WERI-Rb-1 (cell line): Measurements from ENCODE around the gene PLXNA2.

Experiments used
- DNase-seq: peaks from one replicate; pipeline ENCODE4 v3.0.0-alpha.2; 2020
- H3K27ac ChIP-seq: fragments of 250-450 bp; sonication (Bioruptor Pico); 2 replicates; pipeline ENCODE4 v1.5.1; 2020; ENCODE audit warnings: mild to moderate bottlenecking, moderate library complexity
- H3K27me3 ChIP-seq: fragments of 250-450 bp; sonication (Bioruptor Pico); 2 replicates; pipeline ENCODE4 v1.5.1; 2021; ENCODE audit warnings: mild to moderate bottlenecking, low read depth, moderate library complexity; ENCODE audit not compliant: insufficient read depth, severe bottlenecking
- H3K36me3 ChIP-seq: fragments of 250-450 bp; sonication (Bioruptor Pico); 2 replicates; pipeline ENCODE4 v1.5.1; 2020; ENCODE audit warnings: mild to moderate bottlenecking, moderate library complexity
- H3K4me3 ChIP-seq: 2 replicates; pipeline ENCODE4 v1.5.1; 2011; ENCODE audit warnings: low read depth, mild to moderate bottlenecking, control low read depth, low read length
- H3K9me3 ChIP-seq: fragments of 250-450 bp; sonication (Bioruptor Pico); 2 replicates; pipeline ENCODE4 v1.5.1; 2021; ENCODE audit warnings: mild to moderate bottlenecking, moderate library complexity; ENCODE audit not compliant: severe bottlenecking
- CTCF ChIP-seq: IDR thresholded peaks from 2 replicates; pipeline ENCODE4 v1.5.1; 2011; ENCODE audit warnings: low read depth, mild to moderate bottlenecking, control low read depth, inconsistent platforms, low read length

PLXNA2 gene

GRCh38 chr1:208233978-208234377 lies 10.2 kb downstream of the PLXNA2 start:
- Histone ChIP-seq H3K4me3 (no peak overlapping the region), H3K9me3 (no peaks in the 10 kb centered on the region), H3K27me3 (no peaks in the 10 kb centered on the region), H3K27ac (no peak overlapping the region), H3K36me3 (no peaks in the 10 kb centered on the region; the same call in 1 of the 2 replicates)
- TF ChIP-seq CTCF, result no peak
- DNase-seq, result no peak

GRCh38 chr1:208233546-208233945 lies 10.6 kb downstream of the PLXNA2 start:
- H3K27ac ChIP-seq, result no peak overlapping the region
- H3K4me3 ChIP-seq, result no peak overlapping the region
- no peak for TF ChIP-seq CTCF
- H3K9me3 ChIP-seq, result no peaks in the 10 kb centered on the region
- H3K27me3 ChIP-seq, result no peaks in the 10 kb centered on the region
- DNase-seq, result no peak
- no peaks in the 10 kb centered on the region; the same call in 1 of the 2 replicates for H3K36me3 ChIP-seq

GRCh38 chr1:208232662-208233038 lies 11.5 kb downstream of the PLXNA2 start:
- no peak for TF ChIP-seq CTCF
- Histone ChIP-seq H3K36me3 (no peaks in the 10 kb centered on the region), H3K9me3 (no peaks in the 10 kb centered on the region), H3K27me3 (no peaks in the 10 kb centered on the region), H3K4me3 (no peak overlapping the region), H3K27ac (no peak overlapping the region)
- no peak for DNase-seq

- Histone ChIP-seq H3K27me3 (no peaks in the 10 kb centered on the region), H3K4me3 (no peak overlapping the region), H3K27ac (no peak overlapping the region), H3K9me3 (no peaks in the 10 kb centered on the region), H3K36me3 (no peaks in the 10 kb centered on the region)
- DNase-seq, result no peak
- TF ChIP-seq CTCF, result no peak
Measured at GRCh38 chr1:208231881-208232661, 12.1 kb downstream of the PLXNA2 start.

GRCh38 chr1:208230668-208231529 lies 13.3 kb downstream of the PLXNA2 start:
- TF ChIP-seq CTCF, result no peak
- DNase-seq, result no peak
- H3K9me3 ChIP-seq, result no peaks in the 10 kb centered on the region
- no peaks in the 10 kb centered on the region for H3K27me3 ChIP-seq
- no peak overlapping the region for H3K4me3 ChIP-seq
- H3K36me3 ChIP-seq, result no peaks in the 10 kb centered on the region
- no peak overlapping the region for H3K27ac ChIP-seq
